GM23338 (cell line): ENCODE measurements around the gene COL20A1. TPM values are rescaled to one million over a fixed set of nuclear protein-coding genes. Genes with fewer than 3 reads are reported as not detected.

Experiments used
- ATAC-seq: fragments of 200-7000 bp; cut with Tn5 transposase; 3 replicates; pipeline ENCODE4 v1.9.1; 2020
- DNase-seq: peaks from one replicate; pipeline ENCODE4 v3.0.0-alpha.2; 2015; ENCODE audit warnings: low spot score
- H2AFZ ChIP-seq: fragments of 200-600 bp; sonication (generic); 2 replicates; pipeline ENCODE4 v1.8.0; 2016; ENCODE audit warnings: antibody characterized with exemption, mild to moderate bottlenecking, moderate library complexity
- H3F3A ChIP-seq: fragments of 200-600 bp; sonication (generic); replicated peaks from 2 replicates; pipeline ENCODE4 v1.8.0; 2017; ENCODE audit warnings: antibody characterized with exemption, mixed run types, low read depth
- H3K27ac ChIP-seq: fragments of 200-600 bp; sonication (generic); 2 replicates; pipeline ENCODE4 v1.6.1; 2016; ENCODE audit warnings: low read depth
- H3K27me3 ChIP-seq: fragments of 200-600 bp; sonication (generic); 2 replicates; pipeline ENCODE4 v1.8.0; 2016; ENCODE audit warnings: mild to moderate bottlenecking, mixed run types, moderate library complexity; ENCODE audit not compliant: insufficient read depth
- H3K36me3 ChIP-seq: fragments of 200-600 bp; sonication (generic); 2 replicates; pipeline ENCODE4 v1.8.0; 2016; ENCODE audit warnings: mild to moderate bottlenecking; ENCODE audit not compliant: insufficient read depth
- H3K4me1 ChIP-seq: fragments of 200-600 bp; sonication (generic); 2 replicates; pipeline ENCODE4 v1.8.0; 2016; ENCODE audit warnings: mild to moderate bottlenecking, moderate library complexity; ENCODE audit not compliant: insufficient read depth
- H3K4me2 ChIP-seq: fragments of 200-600 bp; sonication (generic); 2 replicates; pipeline ENCODE4 v1.7.1; 2017; ENCODE audit warnings: mixed run types
- H3K4me3 ChIP-seq: fragments of 200-600 bp; sonication (generic); 2 replicates; pipeline ENCODE4 v1.6.1; 2016; ENCODE audit warnings: mixed run types
- H3K79me2 ChIP-seq: fragments of 200-600 bp; sonication (generic); replicated peaks from 2 replicates; pipeline ENCODE4 v1.8.0; 2017; ENCODE audit warnings: mild to moderate bottlenecking; ENCODE audit not compliant: insufficient read depth
- H3K9me2 ChIP-seq: fragments of 200-600 bp; sonication (generic); 2 replicates; pipeline ENCODE4 v1.8.0; 2017; ENCODE audit not compliant: insufficient read depth
- H4K20me1 ChIP-seq: fragments of 200-600 bp; sonication (generic); replicated peaks from 2 replicates; pipeline ENCODE4 v1.8.0; 2017; ENCODE audit warnings: mild to moderate bottlenecking; ENCODE audit not compliant: insufficient read depth
- H3K27ac Mint-ChIP-seq: 2 replicates; pipeline ENCODE4 v1.8.0; 2020; ENCODE audit warnings: inconsistent platforms, mild to moderate bottlenecking, moderate library complexity, mixed read lengths
- H3K27me3 Mint-ChIP-seq: 3 replicates; pipeline ENCODE4 v1.8.0; 2022; ENCODE audit warnings: low read depth, mild to moderate bottlenecking, moderate library complexity, mixed read lengths, inconsistent platforms; ENCODE audit not compliant: insufficient read depth, poor library complexity
- H3K36me3 Mint-ChIP-seq: 3 replicates; pipeline ENCODE4 v1.8.0; 2021; ENCODE audit warnings: low read depth, mild to moderate bottlenecking, inconsistent platforms, moderate library complexity, mixed read lengths
- H3K4me1 Mint-ChIP-seq: 3 replicates; pipeline ENCODE4 v1.8.0; 2020; ENCODE audit warnings: mild to moderate bottlenecking, inconsistent platforms, mixed read lengths
- H3K4me3 Mint-ChIP-seq: 3 replicates; pipeline ENCODE4 v1.8.0; 2021; ENCODE audit warnings: moderate library complexity, mild to moderate bottlenecking, inconsistent platforms, mixed read lengths
- H3K9me3 Mint-ChIP-seq: 3 replicates; pipeline ENCODE4 v1.8.0; 2020; ENCODE audit warnings: moderate library complexity, mild to moderate bottlenecking, inconsistent platforms, mixed read lengths
- STAT1 ChIP-seq: IDR thresholded peaks from one replicate; pipeline ENCODE4 v1.6.1; 2016; ENCODE audit warnings: antibody characterized with exemption; ENCODE audit not compliant: unreplicated experiment
- polyA plus RNA-seq: library from polyadenylated mRNA; unstranded; fragments of >200 nt; fragmentation: Nextera tagmentation; extraction: Ambion mirVana; gene quantifications from 2 replicates; pipeline ENCODE4 v1.2.1, GENCODE V29; 2016
- total RNA-seq: library from RNA; depleted of rRNA; stranded (reverse); fragments of >200 nt; shearing (Covaris generic); gene quantifications from 2 replicates; pipeline ENCODE4 v1.2.3, GENCODE V29; 2014
- TF ChIP-seq, protein P1 (sequence below): fragments of 250-450 bp; sonication (Bioruptor Pico); IDR thresholded peaks from 2 replicates; pipeline ENCODE4 v1.5.0; 2020; ENCODE audit warnings: mild to moderate bottlenecking, moderate library complexity
- TF ChIP-seq, protein P2 (sequence below): IDR thresholded peaks from one replicate; pipeline ENCODE4 v1.6.1; 2018; ENCODE audit warnings: antibody characterized with exemption; ENCODE audit not compliant: unreplicated experiment
- TF ChIP-seq, protein P3 (sequence below), 2 experiments: fragments of 200-600 bp in 1 of 2; sonication (generic) in 1 of 2; conservative IDR thresholded peaks; 2 replicates each; pipeline versions ENCODE4 v1.5.1 to v1.6.1; 2016 to 2017; ENCODE audit warnings: antibody characterized with exemption in 2 of 2, low read depth in 2 of 2, mild to moderate bottlenecking in 2 of 2, moderate library complexity in 1 of 2

COL20A1 gene
- total and polyA plus RNA-seq, 2 experiments from 2014 or later, result 0.28 to 0.79 TPM

DNA sequence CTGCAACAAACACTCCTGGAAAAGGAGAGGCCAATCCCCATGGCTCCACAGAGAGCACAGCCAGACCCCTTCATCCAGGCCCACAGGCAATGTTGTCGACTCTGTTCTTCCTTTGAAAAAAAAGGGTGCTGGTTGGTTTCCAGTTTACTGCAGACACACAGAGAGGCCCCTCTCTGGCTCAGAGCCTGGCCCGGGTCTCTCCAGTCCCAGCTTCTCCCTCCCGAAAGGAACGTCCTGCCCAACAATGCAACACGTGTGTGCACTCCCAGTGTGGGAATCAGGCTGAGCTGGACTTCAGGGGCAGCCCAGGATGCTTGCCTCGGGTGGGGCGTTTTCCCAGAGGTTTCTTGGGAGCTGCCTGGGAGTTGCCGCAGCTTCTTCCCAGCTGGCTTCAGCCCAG is 34.2 kb upstream of the COL20A1 start (continued):
- TF ChIP-seq, protein P1, sequence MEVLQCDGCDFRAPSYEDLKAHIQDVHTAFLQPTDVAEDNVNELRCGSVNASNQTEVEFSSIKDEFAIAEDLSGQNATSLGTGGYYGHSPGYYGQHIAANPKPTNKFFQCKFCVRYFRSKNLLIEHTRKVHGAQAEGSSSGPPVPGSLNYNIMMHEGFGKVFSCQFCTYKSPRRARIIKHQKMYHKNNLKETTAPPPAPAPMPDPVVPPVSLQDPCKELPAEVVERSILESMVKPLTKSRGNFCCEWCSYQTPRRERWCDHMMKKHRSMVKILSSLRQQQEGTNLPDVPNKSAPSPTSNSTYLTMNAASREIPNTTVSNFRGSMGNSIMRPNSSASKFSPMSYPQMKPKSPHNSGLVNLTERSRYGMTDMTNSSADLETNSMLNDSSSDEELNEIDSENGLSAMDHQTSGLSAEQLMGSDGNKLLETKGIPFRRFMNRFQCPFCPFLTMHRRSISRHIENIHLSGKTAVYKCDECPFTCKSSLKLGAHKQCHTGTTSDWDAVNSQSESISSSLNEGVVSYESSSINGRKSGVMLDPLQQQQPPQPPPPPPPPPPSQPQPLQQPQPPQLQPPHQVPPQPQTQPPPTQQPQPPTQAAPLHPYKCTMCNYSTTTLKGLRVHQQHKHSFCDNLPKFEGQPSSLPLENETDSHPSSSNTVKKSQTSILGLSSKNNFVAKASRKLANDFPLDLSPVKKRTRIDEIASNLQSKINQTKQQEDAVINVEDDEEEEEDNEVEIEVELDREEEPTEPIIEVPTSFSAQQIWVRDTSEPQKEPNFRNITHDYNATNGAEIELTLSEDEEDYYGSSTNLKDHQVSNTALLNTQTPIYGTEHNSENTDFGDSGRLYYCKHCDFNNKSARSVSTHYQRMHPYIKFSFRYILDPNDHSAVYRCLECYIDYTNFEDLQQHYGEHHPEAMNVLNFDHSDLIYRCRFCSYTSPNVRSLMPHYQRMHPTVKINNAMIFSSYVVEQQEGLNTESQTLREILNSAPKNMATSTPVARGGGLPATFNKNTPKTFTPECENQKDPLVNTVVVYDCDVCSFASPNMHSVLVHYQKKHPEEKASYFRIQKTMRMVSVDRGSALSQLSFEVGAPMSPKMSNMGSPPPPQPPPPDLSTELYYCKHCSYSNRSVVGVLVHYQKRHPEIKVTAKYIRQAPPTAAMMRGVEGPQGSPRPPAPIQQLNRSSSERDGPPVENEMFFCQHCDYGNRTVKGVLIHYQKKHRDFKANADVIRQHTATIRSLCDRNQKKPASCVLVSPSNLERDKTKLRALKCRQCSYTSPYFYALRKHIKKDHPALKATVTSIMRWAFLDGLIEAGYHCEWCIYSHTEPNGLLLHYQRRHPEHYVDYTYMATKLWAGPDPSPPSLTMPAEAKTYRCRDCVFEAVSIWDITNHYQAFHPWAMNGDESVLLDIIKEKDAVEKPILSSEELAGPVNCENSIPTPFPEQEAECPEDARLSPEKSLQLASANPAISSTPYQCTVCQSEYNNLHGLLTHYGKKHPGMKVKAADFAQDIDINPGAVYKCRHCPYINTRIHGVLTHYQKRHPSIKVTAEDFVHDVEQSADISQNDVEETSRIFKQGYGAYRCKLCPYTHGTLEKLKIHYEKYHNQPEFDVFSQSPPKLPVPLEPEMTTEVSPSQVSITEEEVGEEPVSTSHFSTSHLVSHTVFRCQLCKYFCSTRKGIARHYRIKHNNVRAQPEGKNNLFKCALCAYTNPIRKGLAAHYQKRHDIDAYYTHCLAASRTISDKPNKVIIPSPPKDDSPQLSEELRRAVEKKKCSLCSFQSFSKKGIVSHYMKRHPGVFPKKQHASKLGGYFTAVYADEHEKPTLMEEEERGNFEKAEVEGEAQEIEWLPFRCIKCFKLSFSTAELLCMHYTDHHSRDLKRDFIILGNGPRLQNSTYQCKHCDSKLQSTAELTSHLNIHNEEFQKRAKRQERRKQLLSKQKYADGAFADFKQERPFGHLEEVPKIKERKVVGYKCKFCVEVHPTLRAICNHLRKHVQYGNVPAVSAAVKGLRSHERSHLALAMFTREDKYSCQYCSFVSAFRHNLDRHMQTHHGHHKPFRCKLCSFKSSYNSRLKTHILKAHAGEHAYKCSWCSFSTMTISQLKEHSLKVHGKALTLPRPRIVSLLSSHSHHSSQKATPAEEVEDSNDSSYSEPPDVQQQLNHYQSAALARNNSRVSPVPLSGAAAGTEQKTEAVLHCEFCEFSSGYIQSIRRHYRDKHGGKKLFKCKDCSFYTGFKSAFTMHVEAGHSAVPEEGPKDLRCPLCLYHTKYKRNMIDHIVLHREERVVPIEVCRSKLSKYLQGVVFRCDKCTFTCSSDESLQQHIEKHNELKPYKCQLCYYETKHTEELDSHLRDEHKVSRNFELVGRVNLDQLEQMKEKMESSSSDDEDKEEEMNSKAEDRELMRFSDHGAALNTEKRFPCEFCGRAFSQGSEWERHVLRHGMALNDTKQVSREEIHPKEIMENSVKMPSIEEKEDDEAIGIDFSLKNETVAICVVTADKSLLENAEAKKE (CRISPR knock-in tag), result no peak

DNA sequence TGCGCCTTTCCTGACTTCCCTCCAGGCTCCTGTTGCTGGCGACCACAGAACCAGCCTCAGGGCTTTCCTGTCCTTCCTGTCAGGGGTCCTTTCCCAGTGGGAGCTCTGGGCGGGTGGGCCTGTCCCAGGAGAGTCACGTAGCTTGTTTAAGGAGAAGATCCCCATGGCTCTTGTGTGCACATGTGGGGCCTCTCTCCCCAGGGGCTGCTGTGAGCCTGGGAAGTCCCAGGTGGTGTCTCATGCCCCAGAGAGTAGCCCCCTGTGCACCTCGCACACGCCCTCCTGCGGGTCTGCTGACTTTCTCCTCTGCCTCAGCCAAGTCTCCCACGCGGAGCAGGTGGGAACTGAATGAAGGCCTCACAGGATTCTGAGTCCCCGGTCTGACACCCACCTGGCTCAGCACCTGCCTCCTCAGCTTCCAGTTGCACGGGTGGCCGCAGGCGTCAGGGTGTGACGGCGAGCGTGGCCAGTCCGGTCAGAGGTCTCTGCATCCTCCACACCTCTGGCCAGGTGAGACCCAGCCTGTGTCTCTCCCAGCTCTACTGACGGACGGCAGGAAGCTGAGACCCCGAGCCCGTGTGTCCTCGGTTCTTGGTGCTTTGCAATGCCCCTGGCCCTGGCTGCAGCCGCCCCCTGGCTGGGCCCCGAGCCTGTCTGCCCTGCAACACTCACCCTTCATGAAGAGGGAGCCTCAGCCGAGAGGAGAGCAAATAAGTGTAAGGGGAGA is 33.1 kb upstream of the COL20A1 start:
- H3K27me3 Mint-ChIP-seq, result peaks cover 46% of the 10 kb centered on the region
- H4K20me1 ChIP-seq, result no peaks in the 10 kb centered on the region
- H3K4me3 ChIP-seq, result no peak overlapping the region
- no peaks in the 10 kb centered on the region for H3K9me3 Mint-ChIP-seq
- peaks cover 21% of the 10 kb centered on the region for H3K4me1 Mint-ChIP-seq
- H3K27ac Mint-ChIP-seq, result no peak overlapping the region
- no peaks in the 10 kb centered on the region for H3K36me3 ChIP-seq
- peaks cover 13% of the 10 kb centered on the region for H3K27me3 ChIP-seq
- H3K36me3 Mint-ChIP-seq, result no peaks in the 10 kb centered on the region; the same call in 2 of the 3 replicates
- DNase-seq (no peak), ATAC-seq (no peak)
- H3F3A ChIP-seq, result no peaks in the 10 kb centered on the region
- H3K9me2 ChIP-seq, result no peaks in the 10 kb centered on the region
- no peaks in the 10 kb centered on the region for H3K79me2 ChIP-seq
- no peak overlapping the region for H2AFZ ChIP-seq
- no peak overlapping the region for H3K4me2 ChIP-seq
- no peaks in the 10 kb centered on the region; the same call in 1 of the 2 replicates for H3K4me1 ChIP-seq
- H3K27ac ChIP-seq, result no peak overlapping the region
- no peak overlapping the region for H3K4me3 Mint-ChIP-seq
- TF ChIP-seq, protein P2, sequence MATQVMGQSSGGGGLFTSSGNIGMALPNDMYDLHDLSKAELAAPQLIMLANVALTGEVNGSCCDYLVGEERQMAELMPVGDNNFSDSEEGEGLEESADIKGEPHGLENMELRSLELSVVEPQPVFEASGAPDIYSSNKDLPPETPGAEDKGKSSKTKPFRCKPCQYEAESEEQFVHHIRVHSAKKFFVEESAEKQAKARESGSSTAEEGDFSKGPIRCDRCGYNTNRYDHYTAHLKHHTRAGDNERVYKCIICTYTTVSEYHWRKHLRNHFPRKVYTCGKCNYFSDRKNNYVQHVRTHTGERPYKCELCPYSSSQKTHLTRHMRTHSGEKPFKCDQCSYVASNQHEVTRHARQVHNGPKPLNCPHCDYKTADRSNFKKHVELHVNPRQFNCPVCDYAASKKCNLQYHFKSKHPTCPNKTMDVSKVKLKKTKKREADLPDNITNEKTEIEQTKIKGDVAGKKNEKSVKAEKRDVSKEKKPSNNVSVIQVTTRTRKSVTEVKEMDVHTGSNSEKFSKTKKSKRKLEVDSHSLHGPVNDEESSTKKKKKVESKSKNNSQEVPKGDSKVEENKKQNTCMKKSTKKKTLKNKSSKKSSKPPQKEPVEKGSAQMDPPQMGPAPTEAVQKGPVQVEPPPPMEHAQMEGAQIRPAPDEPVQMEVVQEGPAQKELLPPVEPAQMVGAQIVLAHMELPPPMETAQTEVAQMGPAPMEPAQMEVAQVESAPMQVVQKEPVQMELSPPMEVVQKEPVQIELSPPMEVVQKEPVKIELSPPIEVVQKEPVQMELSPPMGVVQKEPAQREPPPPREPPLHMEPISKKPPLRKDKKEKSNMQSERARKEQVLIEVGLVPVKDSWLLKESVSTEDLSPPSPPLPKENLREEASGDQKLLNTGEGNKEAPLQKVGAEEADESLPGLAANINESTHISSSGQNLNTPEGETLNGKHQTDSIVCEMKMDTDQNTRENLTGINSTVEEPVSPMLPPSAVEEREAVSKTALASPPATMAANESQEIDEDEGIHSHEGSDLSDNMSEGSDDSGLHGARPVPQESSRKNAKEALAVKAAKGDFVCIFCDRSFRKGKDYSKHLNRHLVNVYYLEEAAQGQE, result no peak
- no peak for TF ChIP-seq STAT1
- TF ChIP-seq, protein P3, sequence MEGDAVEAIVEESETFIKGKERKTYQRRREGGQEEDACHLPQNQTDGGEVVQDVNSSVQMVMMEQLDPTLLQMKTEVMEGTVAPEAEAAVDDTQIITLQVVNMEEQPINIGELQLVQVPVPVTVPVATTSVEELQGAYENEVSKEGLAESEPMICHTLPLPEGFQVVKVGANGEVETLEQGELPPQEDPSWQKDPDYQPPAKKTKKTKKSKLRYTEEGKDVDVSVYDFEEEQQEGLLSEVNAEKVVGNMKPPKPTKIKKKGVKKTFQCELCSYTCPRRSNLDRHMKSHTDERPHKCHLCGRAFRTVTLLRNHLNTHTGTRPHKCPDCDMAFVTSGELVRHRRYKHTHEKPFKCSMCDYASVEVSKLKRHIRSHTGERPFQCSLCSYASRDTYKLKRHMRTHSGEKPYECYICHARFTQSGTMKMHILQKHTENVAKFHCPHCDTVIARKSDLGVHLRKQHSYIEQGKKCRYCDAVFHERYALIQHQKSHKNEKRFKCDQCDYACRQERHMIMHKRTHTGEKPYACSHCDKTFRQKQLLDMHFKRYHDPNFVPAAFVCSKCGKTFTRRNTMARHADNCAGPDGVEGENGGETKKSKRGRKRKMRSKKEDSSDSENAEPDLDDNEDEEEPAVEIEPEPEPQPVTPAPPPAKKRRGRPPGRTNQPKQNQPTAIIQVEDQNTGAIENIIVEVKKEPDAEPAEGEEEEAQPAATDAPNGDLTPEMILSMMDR (conservative IDR thresholded peaks at IDR 0.05; ENCODE audit: low read depth in 2 of 2), result no peak
